ENCODE results near the gene PQBP1.

PQBP1 gene

DNA sequence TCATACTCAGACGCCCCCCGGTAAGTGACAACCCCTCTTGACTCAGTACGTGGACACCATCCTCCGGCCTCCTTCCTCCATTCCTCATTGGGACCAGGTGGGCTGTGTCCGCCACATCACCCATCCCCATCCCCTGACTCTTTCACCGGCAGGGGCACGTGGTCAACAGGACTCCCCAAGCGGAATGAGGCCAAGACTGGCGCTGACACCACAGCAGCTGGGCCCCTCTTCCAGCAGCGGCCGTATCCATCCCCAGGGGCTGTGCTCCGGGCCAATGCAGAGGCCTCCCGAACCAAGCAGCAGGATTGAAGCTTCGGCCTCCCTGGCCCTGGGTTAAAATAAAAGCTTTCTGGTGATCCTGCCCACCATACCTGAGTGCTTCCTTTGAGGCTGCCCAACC is 5.0 kb downstream of the PQBP1 start:
- no peak for DNase-seq

- DNase-seq = no peak
Measured at GRCh38 chrX:48903290-48903689, 5.6 kb downstream of the PQBP1 start.

GRCh38 chrX:48904180-48904579 is 6.5 kb downstream of the PQBP1 start:
- no peak for DNase-seq

DNA sequence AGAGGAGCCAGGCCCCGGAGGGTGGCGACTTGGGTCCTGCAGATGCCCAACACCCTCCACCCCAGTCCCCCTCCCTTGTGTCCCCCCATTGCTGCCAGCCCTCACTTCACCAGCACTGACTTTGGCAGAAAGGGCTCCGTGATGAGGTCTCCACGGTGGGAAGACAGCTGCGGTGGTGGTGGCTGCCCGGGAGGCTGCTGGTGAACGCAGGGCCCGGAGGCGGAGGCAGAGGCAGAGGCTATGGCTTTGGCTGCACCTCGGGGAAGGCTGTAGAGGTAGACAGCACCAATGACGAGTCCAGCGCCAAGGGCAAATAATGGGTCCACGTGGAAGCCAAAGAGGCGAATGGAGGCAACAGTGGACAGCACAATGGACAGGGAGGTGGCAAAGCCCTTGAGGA is 6.9 kb downstream of the PQBP1 start:
- DNase-seq = no peak

GRCh38 chrX:48905090-48905790 is 7.5 kb downstream of the PQBP1 start:
- DNase-seq = no peak

DNA sequence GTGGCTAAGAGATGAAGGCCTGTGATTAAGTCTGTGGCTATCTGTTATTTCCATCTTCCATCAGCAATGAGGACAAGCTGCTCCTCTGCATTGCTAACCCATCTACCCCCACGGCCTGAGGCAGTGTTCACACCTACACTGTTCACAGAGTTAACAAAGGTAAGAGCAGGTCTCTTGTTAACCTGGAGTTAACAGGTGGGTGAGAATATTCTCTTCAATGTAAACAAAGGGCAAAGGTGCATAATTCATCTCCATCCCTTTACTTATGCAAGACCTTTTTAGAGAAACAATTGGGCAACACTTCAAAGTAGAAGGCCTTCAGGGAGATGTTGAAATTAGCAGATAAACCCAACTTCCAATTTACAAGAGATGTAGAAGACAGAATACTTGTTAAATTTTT is 10.9 kb downstream of the PQBP1 start:
- DNase-seq = no peak

GRCh38 chrX:48909703-48910294 is 12.1 kb downstream of the PQBP1 start:
- no peak for DNase-seq

GRCh38 chrX:48910926-48911411 is 13.2 kb downstream of the PQBP1 start:
- DNase-seq = no peak

DNA sequence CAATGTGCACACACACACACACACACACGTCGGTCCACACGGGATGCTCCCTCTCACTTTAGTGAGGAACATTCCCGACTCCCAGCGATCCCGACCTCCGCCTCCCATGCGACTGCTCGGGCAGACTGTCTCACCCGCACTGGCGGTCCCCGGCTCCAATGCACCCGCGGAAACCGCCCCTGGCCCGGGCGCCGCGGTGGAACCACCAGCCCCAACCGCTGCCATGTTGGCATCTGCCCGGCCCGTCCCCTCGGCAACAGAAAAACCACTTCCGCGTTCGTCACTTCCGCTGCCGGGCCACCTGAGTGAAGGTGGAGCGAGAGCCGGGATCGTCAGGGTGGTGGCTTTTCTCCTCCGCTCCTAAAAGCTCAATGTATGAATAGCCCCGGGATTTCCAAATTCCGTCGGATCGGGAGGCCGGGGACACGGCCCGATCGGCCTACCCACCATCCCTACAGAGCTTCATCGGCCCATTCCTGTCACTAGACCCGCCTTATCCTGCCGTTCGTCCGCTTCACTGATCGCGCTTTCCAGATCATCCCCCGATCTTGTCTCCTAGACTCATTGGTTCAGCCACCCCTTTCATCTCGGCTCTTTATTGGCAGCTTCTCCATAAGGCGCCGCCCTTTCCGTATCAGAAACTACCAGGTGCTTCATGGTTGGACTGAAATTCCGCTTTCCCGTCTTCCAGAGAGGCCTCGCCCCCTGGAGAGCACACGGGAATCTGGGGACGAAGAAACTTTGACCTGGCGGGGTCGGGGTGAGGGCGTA is 13.9 kb downstream of the PQBP1 start, which contains the start of gene SLC35A2:
Gene SLC35A2 (minus strand): TSS at position 235 of the 771 bp plus-strand sequence. CDS start 10 bp downstream, at position 225.
- peak; percentile 89 for DNase-seq

DNA sequence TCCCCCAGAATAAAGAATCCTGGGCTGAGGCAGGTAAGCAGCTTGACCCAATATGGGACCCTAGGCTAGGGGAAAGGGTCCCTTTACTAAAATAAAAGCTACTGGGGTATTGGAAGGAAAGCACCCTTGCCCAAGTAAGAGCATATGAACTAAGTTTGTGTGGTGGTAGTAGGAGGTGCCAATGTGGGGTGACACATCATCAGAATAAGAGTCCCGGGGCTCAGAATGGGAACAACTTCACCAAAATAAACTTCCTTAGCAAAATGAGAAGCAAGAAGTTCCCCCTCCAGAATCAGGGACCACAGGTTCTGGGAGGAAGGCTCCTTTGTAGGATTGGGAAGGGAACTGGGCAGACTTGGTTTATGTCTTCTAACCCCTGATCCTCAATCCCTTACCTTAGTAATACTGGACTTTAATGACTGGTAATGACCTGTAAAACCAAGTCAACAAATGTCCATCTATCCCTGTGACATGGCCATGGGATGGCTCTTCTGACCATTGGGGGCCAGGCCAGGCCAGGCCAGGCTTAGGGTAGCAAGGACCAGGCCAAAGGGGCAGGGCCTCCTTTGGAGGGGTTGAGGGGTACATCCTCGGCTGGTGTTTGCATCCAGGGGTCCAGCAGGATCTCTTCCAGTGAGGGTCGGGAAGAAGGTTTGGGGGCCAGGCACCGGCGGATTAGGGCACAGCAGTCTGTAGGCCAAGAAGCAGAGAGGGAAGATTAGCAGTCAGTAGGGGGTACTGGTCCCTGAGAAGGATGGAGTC is 16.1 kb downstream of the PQBP1 start:
- no peak for DNase-seq

- no peak for DNase-seq
Measured at GRCh38 chrX:48914593-48915493, 17.1 kb downstream of the PQBP1 start.

GRCh38 chrX:48917139-48918001 is 19.6 kb downstream of the PQBP1 start:
- peak; percentile 93 for DNase-seq

GRCh38 chrX:48918301-48918642 is 20.5 kb downstream of the PQBP1 start:
- DNase-seq = no peak

GRCh38 chrX:48918643-48919340 is 21.1 kb downstream of the PQBP1 start, which contains the start of gene PIM2:
Gene PIM2 (minus strand): TSS chrX:48919024. CDS start chrX:48918834, 190 bp downstream.
- peak; percentile 94 for DNase-seq

GRCh38 chrX:48919360-48919841 is 21.7 kb downstream of the PQBP1 start:
- peak; percentile 47 for DNase-seq

- DNase-seq = peak; percentile 53
Measured at GRCh38 chrX:48919947-48920717, 22.4 kb downstream of the PQBP1 start.

- DNase-seq = no peak
Measured at GRCh38 chrX:48920718-48921104, 23.0 kb downstream of the PQBP1 start.

- DNase-seq = no peak
Measured at GRCh38 chrX:48923771-48924170, 26.0 kb downstream of the PQBP1 start.

DNA sequence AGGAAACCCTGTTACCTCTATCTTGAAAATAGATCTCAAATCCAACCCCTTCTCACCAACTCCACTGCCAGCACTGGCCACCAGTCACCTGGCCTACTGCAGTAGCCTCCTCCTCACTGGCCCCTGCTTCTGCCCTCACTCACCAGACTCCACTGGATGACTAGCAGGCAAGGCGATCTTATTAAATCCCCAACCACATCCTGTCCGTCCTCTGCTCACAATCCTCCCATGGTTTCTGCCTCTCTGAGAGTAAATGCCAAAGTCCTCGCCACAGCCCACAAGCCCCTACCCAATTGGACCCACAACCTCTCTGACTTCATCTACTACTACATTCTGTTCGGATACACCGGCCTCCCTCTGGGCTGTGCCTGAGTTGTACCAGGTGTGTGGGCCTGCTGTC is 26.5 kb downstream of the PQBP1 start:
- DNase-seq = no peak

All from activated CD4-positive, alpha-beta T cell treated with anti-CD3 and anti-CD28 coated beads, Interleukin-2, Interleukin-6, amounts not matched to agents 100 ng/mL and 50 ng/mL, durations not matched to agents 16 hours and 8 hours (primary cell).